GM12875 (cell line): Measurements from ENCODE around the gene DLL4.

Experiments
- H3K4me3 ChIP-seq: one replicate; pipeline ENCODE4 v1.5.1; 2011; ENCODE audit warnings: low read depth, low read length, control low read depth
- CTCF ChIP-seq: IDR thresholded peaks from 2 replicates; pipeline ENCODE4 v1.5.1; 2011; ENCODE audit warnings: low read depth, mild to moderate bottlenecking, control low read depth, inconsistent platforms, low read length, moderate library complexity, borderline replicate concordance; ENCODE audit not compliant: insufficient read depth

DLL4 gene

GRCh38 chr15:40955930-40956540 is 26.9 kb downstream of the DLL4 start:
- no peak overlapping the region for H3K4me3 ChIP-seq
- TF ChIP-seq CTCF: no peak

GRCh38 chr15:40956541-40956982 is 27.4 kb downstream of the DLL4 start:
- no peak overlapping the region for H3K4me3 ChIP-seq
- no peak for TF ChIP-seq CTCF

GRCh38 chr15:40957041-40957555 is 28.0 kb downstream of the DLL4 start:
- no peak overlapping the region for H3K4me3 ChIP-seq
- TF ChIP-seq CTCF: no peak

- no peak overlapping the region for H3K4me3 ChIP-seq
- TF ChIP-seq CTCF: no peak
Observed at GRCh38 chr15:40957581-40958051, 28.5 kb downstream of the DLL4 start.

- no peak overlapping the region for H3K4me3 ChIP-seq
- TF ChIP-seq CTCF: no peak
Observed at GRCh38 chr15:40958146-40958545, 29.0 kb downstream of the DLL4 start.

- no peak overlapping the region for H3K4me3 ChIP-seq
- no peak for TF ChIP-seq CTCF
Observed at GRCh38 chr15:40958723-40959122, 29.6 kb downstream of the DLL4 start.
